OCI-LY7 (cell line): Measurements from ENCODE around the gene EVI5L. TPM values are rescaled to one million over a fixed set of nuclear protein-coding genes. Genes with fewer than 3 reads are reported as not detected.

Source experiments
- BruUV-seq: library from RNA; stranded (reverse); fragments of 400-500 nt; replicated peaks from 2 replicates; lab custom pipeline; 2021; lab: Mats Ljungman, UMichigan
- CTCF ChIA-PET: fragments of 300-600 bp; sonication (Branson Sonifier 250); formaldehyde crosslinking; loops from one replicate; lab custom pipeline; 2022; ENCODE audit warnings: antibody characterized with exemption; ENCODE audit not compliant: unreplicated experiment; lab: Charles Lee
- POLR2A ChIA-PET: fragments of 300-600 bp; sonication (Branson Sonifier 250); formaldehyde crosslinking; loops from one replicate; lab custom pipeline; 2022; ENCODE audit warnings: antibody characterized with exemption; lab: Charles Lee
- DNase-seq: peaks from one replicate; pipeline ENCODE4 v3.0.0-alpha.2; 2015; ENCODE audit warnings: low spot score
- H2AFZ ChIP-seq: fragments of 200-600 bp; sonication (generic), shearing (Covaris generic); 2 replicates; pipeline ENCODE4 v1.6.1; 2014; ENCODE audit warnings: mild to moderate bottlenecking, antibody characterized with exemption, low read length, moderate library complexity
- H3K27ac ChIP-seq: fragments of 200-600 bp; sonication (generic); 2 replicates; pipeline ENCODE4 v1.5.1; 2014; ENCODE audit warnings: mixed run types, low read depth, mild to moderate bottlenecking, moderate library complexity, low read length, inconsistent platforms; ENCODE audit not compliant: poor library complexity, severe bottlenecking
- H3K36me3 ChIP-seq: fragments of 200-600 bp; sonication (generic); 2 replicates; pipeline ENCODE4 v1.6.1; 2014; ENCODE audit warnings: mild to moderate bottlenecking, antibody characterized with exemption, low read length, moderate library complexity, mixed read lengths; ENCODE audit not compliant: insufficient read depth
- H3K4me1 ChIP-seq: fragments of 200-600 bp; sonication (generic); 2 replicates; pipeline ENCODE4 v1.5.1; 2014; ENCODE audit warnings: mild to moderate bottlenecking, low read length; ENCODE audit not compliant: insufficient read depth, poor library complexity, severe bottlenecking
- H3K4me2 ChIP-seq: fragments of 200-600 bp; sonication (generic); 2 replicates; pipeline ENCODE4 v1.6.1; 2014; ENCODE audit warnings: mild to moderate bottlenecking, low read length
- H3K4me3 ChIP-seq: fragments of 200-600 bp; sonication (generic); 2 replicates; pipeline ENCODE4 v1.5.1; 2014; ENCODE audit warnings: mild to moderate bottlenecking, low read depth, low read length; ENCODE audit not compliant: poor library complexity, severe bottlenecking
- H3K79me2 ChIP-seq: fragments of 200-600 bp; sonication (generic); 2 replicates; pipeline ENCODE4 v1.6.1; 2016; ENCODE audit warnings: low read depth, mild to moderate bottlenecking, low read length, moderate library complexity, mixed read lengths; ENCODE audit not compliant: insufficient read depth
- H3K9me2 ChIP-seq: fragments of 200-600 bp; sonication (generic); 2 replicates; pipeline ENCODE4 v1.6.1; 2016; ENCODE audit warnings: mild to moderate bottlenecking, low read length, mixed read lengths; ENCODE audit not compliant: insufficient read depth
- H3K9me3 ChIP-seq: fragments of 200-600 bp; sonication (generic); 2 replicates; pipeline ENCODE4 v1.6.1; 2014; ENCODE audit warnings: mild to moderate bottlenecking, mixed run types, low read length, mixed read lengths
- H4K20me1 ChIP-seq: fragments of 200-600 bp; sonication (generic); 2 replicates; pipeline ENCODE4 v1.6.1; 2014; ENCODE audit warnings: mild to moderate bottlenecking, antibody characterized with exemption, low read length, moderate library complexity, mixed read lengths; ENCODE audit not compliant: insufficient read depth
- CTCF ChIP-seq: fragments of 200-600 bp; sonication (generic); conservative IDR thresholded peaks from 2 replicates; pipeline ENCODE4 v1.5.1; 2014; ENCODE audit warnings: mild to moderate bottlenecking, antibody characterized with exemption, low read length, moderate library complexity, mixed read lengths
- EZH2phosphoT487 ChIP-seq: fragments of 200-600 bp; sonication (generic); IDR thresholded peaks from 2 replicates; pipeline ENCODE4 v1.6.1; 2018; ENCODE audit warnings: low read depth, borderline replicate concordance, mild to moderate bottlenecking, mixed run types, antibody characterized with exemption, low read length, moderate library complexity, mixed read lengths
- intact Hi-C: fragments of 100-400 bp; cut with micrococcal nuclease; formaldehyde crosslinking; loops from one replicate; pipeline ENCODE4 v1.10.0; 2022; ENCODE audit not compliant: unreplicated experiment
- total RNA-seq, 2 experiments: library from RNA; depleted of rRNA in 1 of 2; stranded (reverse); fragments of >200 nt in 1 of 2; shearing (Covaris generic) in 1 of 2; gene quantifications; 2 replicates each; pipeline ENCODE4 v1.2.3, GENCODE V29; 2014 to 2022

The EVI5L gene
- total RNA-seq, 2 experiments from 2014 or later: 2.7 to 5.5 TPM

DNA sequence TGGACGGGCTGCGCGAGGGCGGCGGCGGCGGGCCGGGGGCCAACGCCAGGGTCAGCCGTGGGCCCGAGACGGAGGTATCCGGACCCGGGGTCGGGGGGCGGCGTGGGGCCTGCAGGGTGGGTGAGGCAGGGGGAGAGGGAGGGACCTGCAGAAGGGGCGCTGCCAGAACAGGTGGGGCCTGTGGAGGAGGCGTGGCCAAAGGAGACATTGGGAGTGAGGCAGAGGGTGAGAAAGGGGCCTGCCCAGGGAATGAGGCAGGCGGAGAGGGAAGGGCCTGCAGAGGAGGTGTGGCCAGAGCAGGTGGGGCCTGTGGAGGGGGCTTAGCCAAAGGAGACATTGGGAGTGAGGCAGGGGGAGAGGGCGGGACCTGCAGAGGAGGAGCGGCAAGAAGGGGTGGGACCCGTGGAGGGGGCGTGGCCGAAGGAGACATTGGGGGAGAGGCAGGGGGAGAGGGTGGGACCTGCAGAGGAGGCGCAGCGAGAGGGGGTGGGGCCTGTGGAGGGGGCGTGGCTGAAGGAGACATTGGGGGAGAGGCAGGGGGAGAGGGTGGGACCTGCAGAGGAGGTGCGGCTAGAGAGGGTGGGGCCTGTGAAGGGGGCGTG lies 40.0 kb downstream of the EVI5L start:
- DNase-seq: peak; percentile 89
- Histone ChIP-seq H3K4me2 (peak overlapping the region; percentile 84), H3K9me3 (no peaks in the 10 kb centered on the region), H3K4me1 (peaks cover 40% of the 10 kb centered on the region), H3K36me3 (no peaks in the 10 kb centered on the region), H4K20me1 (no peaks in the 10 kb centered on the region), H3K27ac (no peak overlapping the region), H3K9me2 (no peaks in the 10 kb centered on the region), H2AFZ (no peak overlapping the region), H3K4me3 (peak overlapping the region; percentile 65), H3K79me2 (no peaks in the 10 kb centered on the region)
- BruUV-seq: no TSS peak
- TF ChIP-seq EZH2phosphoT487 (no peak), CTCF (no peak)
- intact Hi-C loops: loop anchor here (1.0 to 2.0 kb wide), 2 partner anchors 8 to 51 kb away; partner anchors contain the start of gene SNAPC2
- CTCF ChIA-PET: interaction anchor here (0.6 to 1.8 kb wide), 7 partner anchors 12 to 66 kb away, joined by 3 to 6 read pairs (median 3); no protein-coding TSS in a partner anchor
- POLR2A ChIA-PET: no interaction called here

- peak overlapping the region; percentile 39 for H3K27ac ChIP-seq
- H3K9me2 ChIP-seq: no peaks in the 10 kb centered on the region
- H3K4me3 ChIP-seq: no peak overlapping the region
- BruUV-seq: no TSS peak
- H4K20me1 ChIP-seq: no peaks in the 10 kb centered on the region
- no peaks in the 10 kb centered on the region for H3K9me3 ChIP-seq
- POLR2A ChIA-PET: no interaction called here
- DNase-seq: peak; percentile 94
- CTCF ChIA-PET: interaction anchor here (0.6 kb wide), 1 partner anchor 50 kb away, joined by 3 read pairs; no protein-coding TSS in a partner anchor
- intact Hi-C loops: loop anchor here (1.0 to 2.0 kb wide), 2 partner anchors 9 to 50 kb away; partner anchors contain the start of gene SNAPC2
- H3K4me2 ChIP-seq: peak overlapping the region; percentile 39
- TF ChIP-seq CTCF (no peak), EZH2phosphoT487 (no peak)
- peaks cover 40% of the 10 kb centered on the region for H3K4me1 ChIP-seq
- no peaks in the 10 kb centered on the region for H3K79me2 ChIP-seq
- peak overlapping the region; percentile 19; the same call in 1 of the 2 replicates for H2AFZ ChIP-seq
- no peaks in the 10 kb centered on the region for H3K36me3 ChIP-seq
Measured at GRCh38 chr19:7870571-7871436, 40.8 kb downstream of the EVI5L start.
